ENCODE data around the gene SLC16A2.

GRCh38 chrX:74464722-74465121 is 43.4 kb downstream of the SLC16A2 start:
- TF ChIP-seq, protein P1, sequence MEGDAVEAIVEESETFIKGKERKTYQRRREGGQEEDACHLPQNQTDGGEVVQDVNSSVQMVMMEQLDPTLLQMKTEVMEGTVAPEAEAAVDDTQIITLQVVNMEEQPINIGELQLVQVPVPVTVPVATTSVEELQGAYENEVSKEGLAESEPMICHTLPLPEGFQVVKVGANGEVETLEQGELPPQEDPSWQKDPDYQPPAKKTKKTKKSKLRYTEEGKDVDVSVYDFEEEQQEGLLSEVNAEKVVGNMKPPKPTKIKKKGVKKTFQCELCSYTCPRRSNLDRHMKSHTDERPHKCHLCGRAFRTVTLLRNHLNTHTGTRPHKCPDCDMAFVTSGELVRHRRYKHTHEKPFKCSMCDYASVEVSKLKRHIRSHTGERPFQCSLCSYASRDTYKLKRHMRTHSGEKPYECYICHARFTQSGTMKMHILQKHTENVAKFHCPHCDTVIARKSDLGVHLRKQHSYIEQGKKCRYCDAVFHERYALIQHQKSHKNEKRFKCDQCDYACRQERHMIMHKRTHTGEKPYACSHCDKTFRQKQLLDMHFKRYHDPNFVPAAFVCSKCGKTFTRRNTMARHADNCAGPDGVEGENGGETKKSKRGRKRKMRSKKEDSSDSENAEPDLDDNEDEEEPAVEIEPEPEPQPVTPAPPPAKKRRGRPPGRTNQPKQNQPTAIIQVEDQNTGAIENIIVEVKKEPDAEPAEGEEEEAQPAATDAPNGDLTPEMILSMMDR (IDR thresholded peaks at IDR 0.05) = no peak
- no peak for TF ChIP-seq POLR2A (IDR thresholded peaks at IDR 0.05)
